GM12892 (cell line): ENCODE measurements around the gene CACNA1C.

Experiments
- POLR2A ChIP-seq: IDR thresholded peaks from 2 replicates; pipeline ENCODE4 v1.6.1; 2011; ENCODE audit warnings: low read depth, low read length, control low read depth
- POLR2AphosphoS5 ChIP-seq: IDR thresholded peaks from 2 replicates; pipeline ENCODE4 v1.6.1; 2011; ENCODE audit warnings: low read depth, low read length, control low read depth

GRCh38 chr12:2312175-2312574 is 259.4 kb downstream of the CACNA1C start:
- TF ChIP-seq POLR2AphosphoS5, result no peak
- no peak for TF ChIP-seq POLR2A
